Measurements from ENCODE around the gene HECTD1.
"Not testable (repeated sequence)": the region's sequence is repeated elsewhere in the genome, so short reads cannot be mapped to it uniquely, and the experiment has no call there.

HECTD1 gene

DNA sequence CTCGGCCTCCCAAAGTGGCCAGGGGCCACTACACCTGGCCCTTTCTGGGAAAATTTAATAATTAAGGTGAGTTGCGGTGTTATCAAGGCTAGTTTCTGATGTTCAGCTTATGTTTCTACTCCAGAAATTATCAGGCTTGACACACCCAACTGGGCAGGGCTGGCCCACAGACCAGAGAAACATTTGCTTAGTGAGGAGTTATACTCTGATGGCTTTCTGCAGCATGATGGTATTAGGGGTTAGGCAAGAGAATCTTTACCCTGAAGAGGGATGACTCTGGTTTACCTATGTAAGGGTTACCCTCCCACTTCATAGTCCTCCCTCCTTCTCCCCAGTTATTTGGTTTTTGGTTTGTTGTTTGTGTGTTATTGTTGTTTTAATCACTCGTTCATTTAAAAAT, 24.5 kb upstream of the HECTD1 start:
- no peak overlapping the region for H3K4me3 ChIP-seq (ENCODE audit: low read depth, low read length)
- TF ChIP-seq CTCF (IDR thresholded peaks at IDR 0.05; ENCODE audit: borderline replicate concordance, insufficient read depth, low read depth, low read length): no peak

GRCh38 chr14:31231272-31231671, 23.7 kb upstream of the HECTD1 start:
- H3K4me3 ChIP-seq (ENCODE audit: low read depth, low read length): not testable (repeated sequence)

GRCh38 chr14:31230573-31230958, 23.0 kb upstream of the HECTD1 start:
- H3K4me3 ChIP-seq (ENCODE audit: low read depth, low read length): no peak overlapping the region
- TF ChIP-seq CTCF (IDR thresholded peaks at IDR 0.05; ENCODE audit: borderline replicate concordance, insufficient read depth, low read depth, low read length): no peak

GRCh38 chr14:31229638-31230572, 22.3 kb upstream of the HECTD1 start:
- H3K4me3 ChIP-seq (ENCODE audit: low read depth, low read length): no peak overlapping the region
- no peak for TF ChIP-seq CTCF (IDR thresholded peaks at IDR 0.05; ENCODE audit: borderline replicate concordance, insufficient read depth, low read depth, low read length)

DNA sequence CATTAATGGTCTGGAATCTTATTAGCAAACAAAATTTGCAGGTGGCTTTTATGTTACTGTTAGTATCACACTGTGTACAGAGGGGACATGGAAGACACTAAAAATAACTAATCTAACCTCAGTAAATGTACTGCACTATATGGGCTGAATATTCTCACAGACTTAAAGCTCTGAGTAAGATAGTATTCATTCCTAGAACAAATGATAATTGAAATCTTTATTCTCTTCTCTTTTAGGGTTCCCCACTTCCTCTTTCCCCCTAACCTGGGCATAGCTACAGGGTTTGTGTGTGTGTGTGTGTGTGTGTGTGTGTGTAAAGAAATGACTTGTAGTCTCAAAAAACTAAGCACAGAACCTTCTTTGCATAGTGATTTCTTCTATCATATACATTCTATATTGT, 21.4 kb upstream of the HECTD1 start:
- H3K4me3 ChIP-seq (ENCODE audit: low read depth, low read length): no peak overlapping the region
- no peak for TF ChIP-seq CTCF (IDR thresholded peaks at IDR 0.05; ENCODE audit: borderline replicate concordance, insufficient read depth, low read depth, low read length)

DNA sequence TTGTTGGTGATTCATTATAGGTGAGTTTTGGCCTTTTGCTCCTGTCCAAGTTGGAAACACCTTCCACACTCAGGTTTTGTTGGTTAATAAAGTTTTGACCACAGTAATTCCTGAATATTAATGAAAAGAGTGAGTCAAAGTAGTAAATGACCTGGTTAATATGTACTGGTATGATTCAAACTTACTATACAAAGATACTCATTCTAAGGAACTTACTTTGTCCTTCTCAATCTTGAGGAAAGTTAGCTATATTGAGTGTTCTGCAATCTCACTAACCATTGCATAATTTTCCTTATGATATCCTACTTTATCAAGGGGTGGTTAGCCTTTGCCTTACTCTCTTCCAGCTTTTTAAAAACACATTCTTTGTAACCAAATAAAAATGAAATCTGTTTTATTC, 20.9 kb upstream of the HECTD1 start:
- H3K4me3 ChIP-seq (ENCODE audit: low read depth, low read length): no peak overlapping the region
- no peak for TF ChIP-seq CTCF (IDR thresholded peaks at IDR 0.05; ENCODE audit: borderline replicate concordance, insufficient read depth, low read depth, low read length)

DNA sequence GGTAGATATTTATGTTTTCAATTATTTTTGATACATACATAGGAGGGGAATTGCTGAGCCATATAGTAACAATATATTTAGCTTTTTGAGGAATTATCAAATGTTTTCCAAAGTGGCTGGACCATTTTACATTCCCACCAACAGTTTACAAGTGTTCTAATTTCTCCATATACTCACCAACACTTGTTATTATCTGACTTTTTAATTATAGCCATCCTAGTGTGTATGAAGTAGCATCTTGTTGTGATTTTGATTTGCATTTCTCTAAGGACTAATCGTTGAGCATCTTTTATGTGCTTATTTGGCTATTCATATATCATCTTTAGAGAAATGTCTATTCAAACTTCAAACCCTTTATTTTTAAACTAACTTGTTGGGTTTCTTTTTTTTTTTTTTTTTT, 17.2 kb upstream of the HECTD1 start:
- no peak for TF ChIP-seq CTCF (IDR thresholded peaks at IDR 0.05; ENCODE audit: borderline replicate concordance, insufficient read depth, low read depth, low read length)
- H3K4me3 ChIP-seq (ENCODE audit: low read depth, low read length): no peak overlapping the region
